Hematopoietic multipotent progenitor cell treated with erythropoietin and hydrocortisone succinate and interleukin-3 and kit ligand, for 15 days (in vitro differentiated cells): ENCODE measurements around the gene AFM.

ENCODE experiments used
- DNase-seq: peaks from one replicate; pipeline ENCODE4 v3.0.0-alpha.2; 2015; ENCODE audit warnings: low spot score

Gene AFM

GRCh38 chr4:73451404-73451803 is 30.1 kb upstream of the AFM start:
- DNase-seq, result no peak

GRCh38 chr4:73451981-73452747 is 29.4 kb upstream of the AFM start:
- DNase-seq, result no peak

GRCh38 chr4:73452953-73453700 is 28.4 kb upstream of the AFM start:
- no peak for DNase-seq

GRCh38 chr4:73453701-73454005 is 27.9 kb upstream of the AFM start:
- no peak for DNase-seq

GRCh38 chr4:73454920-73455319 is 26.6 kb upstream of the AFM start:
- no peak for DNase-seq

- no peak for DNase-seq
Measured at GRCh38 chr4:73456177-73457022, 25.1 kb upstream of the AFM start.

- DNase-seq, result no peak
Measured at GRCh38 chr4:73458184-73459047, 23.1 kb upstream of the AFM start.

- DNase-seq, result no peak
Measured at GRCh38 chr4:73459048-73459421, 22.5 kb upstream of the AFM start.

- no peak for DNase-seq
Measured at GRCh38 chr4:73460913-73461522, 20.5 kb upstream of the AFM start.

- no peak for DNase-seq
Measured at GRCh38 chr4:73468170-73468569, 13.4 kb upstream of the AFM start.

GRCh38 chr4:73470728-73471127 is 10.8 kb upstream of the AFM start:
- no peak for DNase-seq

GRCh38 chr4:73477176-73477575 is 4.4 kb upstream of the AFM start:
- DNase-seq, result no peak

GRCh38 chr4:73479323-73479722 is 2.2 kb upstream of the AFM start:
- DNase-seq, result no peak

- no peak for DNase-seq
Measured at GRCh38 chr4:73485085-73485484, 3.5 kb downstream of the AFM start.

GRCh38 chr4:73485596-73485995 is 4.1 kb downstream of the AFM start:
- no peak for DNase-seq

GRCh38 chr4:73486497-73486896 is 5.0 kb downstream of the AFM start:
- DNase-seq, result no peak

GRCh38 chr4:73487233-73487632 is 5.7 kb downstream of the AFM start:
- DNase-seq, result no peak

- DNase-seq, result no peak
Measured at GRCh38 chr4:73499996-73500765, 18.6 kb downstream of the AFM start.

GRCh38 chr4:73501664-73502265 is 20.2 kb downstream of the AFM start:
- DNase-seq, result no peak

- DNase-seq, result no peak
Measured at GRCh38 chr4:73505567-73505966, 24.0 kb downstream of the AFM start.
